Liver (tissue), 9 donors: ENCODE results near the gene DISC1. TPM values are rescaled to one million over a fixed set of nuclear protein-coding genes. Genes with fewer than 3 reads are reported as not detected.

ENCODE experiments used
- DNase-seq: peaks from one replicate; pipeline ENCODE4 v3.0.0-alpha.2; 2017; ENCODE audit warnings: low spot score
- H3K27ac ChIP-seq, 2 donors: one replicate each; pipeline ENCODE4 v1.7.0; 2013; ENCODE audit warnings: inconsistent platforms in 2 of 2, low read length in 2 of 2, control low read depth in 1 of 2, low read depth in 1 of 2, mild to moderate bottlenecking in 1 of 2
- H3K27me3 ChIP-seq, 4 donors: one replicate each; pipeline versions ENCODE4 v1.6.1 to v1.7.0; 2013; ENCODE audit warnings: low read length in 3 of 4, inconsistent platforms in 1 of 4, mild to moderate bottlenecking in 1 of 4, moderate library complexity in 1 of 4; ENCODE audit not compliant: control insufficient read depth in 4 of 4, insufficient read depth in 4 of 4
- H3K36me3 ChIP-seq, 4 donors: one replicate each; pipeline versions ENCODE4 v1.6.1 to v1.7.0; 2013; ENCODE audit warnings: low read length in 3 of 4, mild to moderate bottlenecking in 3 of 4, low read depth in 1 of 4, moderate library complexity in 1 of 4; ENCODE audit not compliant: control insufficient read depth in 4 of 4, insufficient read depth in 3 of 4
- H3K4me1 ChIP-seq, 4 donors: one replicate each; pipeline versions ENCODE4 v1.6.1 to v1.7.0; 2013; ENCODE audit warnings: low read length in 3 of 4, mild to moderate bottlenecking in 3 of 4, moderate library complexity in 1 of 4; ENCODE audit not compliant: control insufficient read depth in 4 of 4, insufficient read depth in 4 of 4
- H3K4me3 ChIP-seq, 3 donors: one replicate each; pipeline versions ENCODE4 v1.6.1 to v1.7.0; 2013; ENCODE audit warnings: low read length in 3 of 3, control low read depth in 1 of 3, low read depth in 1 of 3, mild to moderate bottlenecking in 1 of 3
- H3K9ac ChIP-seq, 2 donors: one replicate each; pipeline ENCODE4 v1.7.0; 2013; ENCODE audit warnings: low read length in 2 of 2, mild to moderate bottlenecking in 2 of 2, moderate library complexity in 2 of 2, control low read depth in 1 of 2, low read depth in 1 of 2
- H3K9me3 ChIP-seq, 4 donors: one replicate each; pipeline versions ENCODE4 v1.6.1 to v1.7.0; 2013; ENCODE audit warnings: low read length in 3 of 4; ENCODE audit not compliant: control insufficient read depth in 4 of 4
- EGR1 ChIP-seq, 2 donors: IDR thresholded peaks; 2 replicates each; pipeline ENCODE4 v1.6.1; 2016 to 2018; ENCODE audit warnings: antibody characterized with exemption in 2 of 2, low read depth in 2 of 2
- FOXA1 ChIP-seq: IDR thresholded peaks from 2 replicates; pipeline ENCODE4 v1.6.1; 2016; ENCODE audit warnings: antibody characterized with exemption
- FOXA2 ChIP-seq: IDR thresholded peaks from 2 replicates; pipeline ENCODE4 v1.6.1; 2016; ENCODE audit warnings: antibody characterized with exemption
- GABPA ChIP-seq, 2 donors: IDR thresholded peaks in 1 of 2; conservative IDR thresholded peaks in 1 of 2; 2 replicates each; pipeline ENCODE4 v1.6.1; 2016; ENCODE audit warnings: antibody characterized with exemption in 2 of 2, mild to moderate bottlenecking in 1 of 2, moderate library complexity in 1 of 2
- HNF4A ChIP-seq, 2 donors: conservative IDR thresholded peaks; 2 replicates each; pipeline ENCODE4 v1.6.1; 2016; ENCODE audit warnings: antibody characterized with exemption in 2 of 2, mild to moderate bottlenecking in 2 of 2
- HNF4G ChIP-seq: IDR thresholded peaks from 2 replicates; pipeline ENCODE4 v1.6.1; 2016; ENCODE audit warnings: antibody characterized with exemption
- JUND ChIP-seq, 2 donors: IDR thresholded peaks; 2 replicates each; pipeline ENCODE4 v1.6.1; 2016; ENCODE audit warnings: antibody characterized with exemption in 2 of 2
- NR2F2 ChIP-seq: IDR thresholded peaks from 2 replicates; pipeline ENCODE4 v1.6.1; 2016; ENCODE audit warnings: antibody characterized with exemption
- RXRA ChIP-seq, 2 donors: IDR thresholded peaks; 2 replicates each; pipeline ENCODE4 v1.6.1; 2017 to 2018; ENCODE audit warnings: antibody characterized with exemption in 2 of 2, mild to moderate bottlenecking in 1 of 2
- SP1 ChIP-seq: IDR thresholded peaks from 2 replicates; pipeline ENCODE4 v1.6.1; 2018; ENCODE audit warnings: antibody characterized with exemption, mild to moderate bottlenecking
- TAF1 ChIP-seq: conservative IDR thresholded peaks from 2 replicates; pipeline ENCODE4 v1.6.1; 2016; ENCODE audit warnings: antibody characterized with exemption, mild to moderate bottlenecking
- YY1 ChIP-seq: IDR thresholded peaks from 2 replicates; pipeline ENCODE4 v1.6.1; 2016; ENCODE audit warnings: antibody characterized with exemption, mild to moderate bottlenecking
- WGBS: extraction: QIAGEN DNeasy Blood & Tissue Kit; methylation state at CpG from one replicate; pipeline ENCODE4 v1.1.7; 2013; 5-methylcytosine and 5-hydroxymethylcytosine counted together
- polyA plus RNA-seq, 2 donors: library from polyadenylated mRNA; stranded (reverse) in 1 of 2; unstranded in 1 of 2; fragments of 200-250 nt in 1 of 2; fragments of >200 nt in 1 of 2; fragmentation: Nextera tagmentation in 1 of 2; extraction: Ambion mirVana in 1 of 2; gene quantifications; one replicate each; pipeline versions ENCODE4 v1.2.1 to v1.2.3, GENCODE V29; 2013 to 2015
- total RNA-seq, 2 donors: library from RNA; depleted of rRNA; stranded (reverse); fragments of >200 nt; gene quantifications; one replicate each; pipeline ENCODE4 v1.2.3, GENCODE V29; 2014
- TF ChIP-seq, protein P1 (sequence below): IDR thresholded peaks from 2 replicates; pipeline ENCODE4 v1.6.1; 2016; ENCODE audit warnings: antibody characterized with exemption, mild to moderate bottlenecking
- TF ChIP-seq, protein P2 (sequence below): IDR thresholded peaks from 2 replicates; pipeline ENCODE4 v1.6.1; 2016; ENCODE audit warnings: antibody characterized with exemption
- TF ChIP-seq, protein P3 (sequence below): IDR thresholded peaks from 2 replicates; pipeline ENCODE4 v1.6.1; 2016; ENCODE audit warnings: antibody characterized with exemption
- TF ChIP-seq, protein P4 (sequence below): fragments of 150-350 bp; IDR thresholded peaks from 2 replicates; pipeline ENCODE4 v1.5.1; 2017; ENCODE audit warnings: improper control_type of control experiment, low read depth, low read length; ENCODE audit not compliant: missing input control
- TF ChIP-seq, protein P5 (sequence below): IDR thresholded peaks from 2 replicates; pipeline ENCODE4 v1.6.1; 2016; ENCODE audit warnings: antibody characterized with exemption
- donor health status: healthy.
- donor health status: healthy.
- donor health status: healthy.
- donor health status: healthy.
- donor health status: healthy.

Gene DISC1
- total and polyA plus RNA-seq, 4 donors = 0.45 to 6.3 (median 2.3) TPM

DNA sequence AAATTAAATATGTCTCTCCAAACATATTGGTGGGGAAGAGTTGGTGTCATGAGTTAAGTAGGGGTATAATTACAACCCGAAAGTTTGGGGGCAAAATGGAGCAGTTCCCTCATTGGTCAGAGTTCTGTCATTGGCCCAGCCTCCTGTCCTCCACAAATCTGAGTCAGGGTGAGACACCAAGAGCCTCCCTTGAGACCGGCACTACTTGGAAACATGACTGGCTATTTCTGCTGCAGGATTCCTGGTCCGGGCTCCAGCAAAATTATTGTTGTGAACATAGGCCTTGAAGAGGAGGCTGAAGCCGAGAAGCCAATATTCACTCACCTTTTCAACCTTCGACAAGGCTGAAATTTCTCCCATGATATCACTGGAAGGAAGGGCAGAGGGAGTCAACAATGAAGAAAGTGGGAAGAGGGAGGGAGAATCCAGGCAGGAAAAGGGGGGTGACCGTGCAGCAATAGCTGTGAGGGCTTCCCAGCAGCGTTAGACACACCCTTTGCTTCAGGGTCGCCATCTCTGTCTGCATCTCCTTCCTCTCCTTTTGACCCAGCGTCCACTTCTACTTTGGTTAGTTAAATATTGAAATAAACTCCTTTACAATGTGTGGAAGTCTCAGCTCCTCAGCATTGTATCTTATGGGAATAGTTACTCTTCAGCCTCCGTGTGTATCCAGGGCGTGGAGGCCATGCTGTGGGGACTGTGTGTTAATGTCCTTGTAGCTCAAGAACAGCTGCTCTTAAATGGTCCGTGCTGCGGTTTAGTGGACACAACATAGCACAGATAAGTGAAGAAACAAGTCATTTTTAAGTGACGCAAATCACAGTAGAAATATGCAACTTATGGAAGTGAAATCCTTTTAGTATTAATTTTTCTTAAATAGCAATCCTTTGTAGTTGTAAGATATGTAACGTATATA, 307.4 kb downstream of the DISC1 start (continued):
- TF ChIP-seq, protein P1, sequence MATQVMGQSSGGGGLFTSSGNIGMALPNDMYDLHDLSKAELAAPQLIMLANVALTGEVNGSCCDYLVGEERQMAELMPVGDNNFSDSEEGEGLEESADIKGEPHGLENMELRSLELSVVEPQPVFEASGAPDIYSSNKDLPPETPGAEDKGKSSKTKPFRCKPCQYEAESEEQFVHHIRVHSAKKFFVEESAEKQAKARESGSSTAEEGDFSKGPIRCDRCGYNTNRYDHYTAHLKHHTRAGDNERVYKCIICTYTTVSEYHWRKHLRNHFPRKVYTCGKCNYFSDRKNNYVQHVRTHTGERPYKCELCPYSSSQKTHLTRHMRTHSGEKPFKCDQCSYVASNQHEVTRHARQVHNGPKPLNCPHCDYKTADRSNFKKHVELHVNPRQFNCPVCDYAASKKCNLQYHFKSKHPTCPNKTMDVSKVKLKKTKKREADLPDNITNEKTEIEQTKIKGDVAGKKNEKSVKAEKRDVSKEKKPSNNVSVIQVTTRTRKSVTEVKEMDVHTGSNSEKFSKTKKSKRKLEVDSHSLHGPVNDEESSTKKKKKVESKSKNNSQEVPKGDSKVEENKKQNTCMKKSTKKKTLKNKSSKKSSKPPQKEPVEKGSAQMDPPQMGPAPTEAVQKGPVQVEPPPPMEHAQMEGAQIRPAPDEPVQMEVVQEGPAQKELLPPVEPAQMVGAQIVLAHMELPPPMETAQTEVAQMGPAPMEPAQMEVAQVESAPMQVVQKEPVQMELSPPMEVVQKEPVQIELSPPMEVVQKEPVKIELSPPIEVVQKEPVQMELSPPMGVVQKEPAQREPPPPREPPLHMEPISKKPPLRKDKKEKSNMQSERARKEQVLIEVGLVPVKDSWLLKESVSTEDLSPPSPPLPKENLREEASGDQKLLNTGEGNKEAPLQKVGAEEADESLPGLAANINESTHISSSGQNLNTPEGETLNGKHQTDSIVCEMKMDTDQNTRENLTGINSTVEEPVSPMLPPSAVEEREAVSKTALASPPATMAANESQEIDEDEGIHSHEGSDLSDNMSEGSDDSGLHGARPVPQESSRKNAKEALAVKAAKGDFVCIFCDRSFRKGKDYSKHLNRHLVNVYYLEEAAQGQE = no peak
- TF ChIP-seq YY1 (no peak), NR2F2 (no peak), EGR1 (IDR thresholded peaks at IDR 0.05; ENCODE audit: low read depth in 2 of 2) (no peak), FOXA2 (no peak)

DNA sequence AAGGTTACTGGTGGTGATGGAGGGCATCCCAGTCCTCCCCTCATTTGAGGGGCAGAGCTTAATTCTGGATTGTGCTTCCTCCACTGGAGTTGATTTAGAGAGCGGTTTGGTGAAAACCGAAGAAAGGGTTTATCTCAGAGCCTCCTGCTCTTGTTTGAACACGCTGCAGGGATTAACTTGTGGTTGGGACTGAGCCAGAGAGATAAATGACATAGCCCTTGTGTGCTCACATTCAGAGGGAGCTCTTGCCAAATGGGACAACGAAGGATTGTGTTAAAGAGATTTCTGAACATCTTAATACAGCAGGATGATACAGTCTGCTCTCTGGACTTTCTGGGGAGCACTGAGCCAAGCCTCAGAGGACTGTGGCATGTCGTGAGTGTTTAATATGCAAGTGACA, 308.2 kb downstream of the DISC1 start:
- H3K27ac ChIP-seq = no peak overlapping the region
- H3K4me3 ChIP-seq = no peak overlapping the region
- no peak for DNase-seq
- peaks cover 0 to 9% (median 5%) of the 10 kb centered on the region in 4 donors for H3K9me3 ChIP-seq
- peaks cover 0 to 2% (median 0%) of the 10 kb centered on the region in 4 donors for H3K27me3 ChIP-seq
- H3K4me1 ChIP-seq = no peaks in the 10 kb centered on the region
- H3K36me3 ChIP-seq = no peaks in the 10 kb centered on the region
- TF ChIP-seq, protein P2, sequence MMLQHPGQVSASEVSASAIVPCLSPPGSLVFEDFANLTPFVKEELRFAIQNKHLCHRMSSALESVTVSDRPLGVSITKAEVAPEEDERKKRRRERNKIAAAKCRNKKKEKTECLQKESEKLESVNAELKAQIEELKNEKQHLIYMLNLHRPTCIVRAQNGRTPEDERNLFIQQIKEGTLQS = no peak
- 17% methylated on average over 5 of the region's 5 CpGs for WGBS
- no peak overlapping the region for H3K9ac ChIP-seq

DNA sequence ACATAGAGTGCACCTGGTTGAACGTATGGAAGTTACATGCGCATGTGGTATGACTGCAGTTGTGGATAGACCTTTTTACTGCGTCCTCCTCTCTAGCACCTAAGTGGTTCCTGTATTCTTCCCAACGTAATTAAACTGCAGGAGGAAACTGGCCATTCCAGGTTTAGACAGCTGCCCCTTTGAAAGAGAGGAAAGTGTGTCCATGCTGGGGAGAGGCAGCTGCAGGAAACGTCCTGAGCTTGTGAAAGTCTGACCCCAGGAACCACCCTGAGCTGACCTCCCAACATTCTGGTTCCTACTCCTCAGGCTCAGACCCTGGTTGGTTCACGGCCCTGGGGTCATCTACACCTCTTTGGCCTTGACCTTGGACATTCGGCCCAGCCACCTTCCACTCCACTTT, 309.3 kb downstream of the DISC1 start:
- Histone ChIP-seq H3K4me1 (no peaks in the 10 kb centered on the region), H3K27me3 (peaks cover 0 to 2% (median 0%) of the 10 kb centered on the region in 4 donors), H3K36me3 (no peaks in the 10 kb centered on the region), H3K9ac (no peak overlapping the region), H3K27ac (no peak overlapping the region), H3K4me3 (no peak overlapping the region), H3K9me3 (peaks cover 0 to 9% (median 5%) of the 10 kb centered on the region in 4 donors)
- WGBS = 50% methylated on average over 7 of the region's 7 CpGs
- no peak for DNase-seq
- TF ChIP-seq HNF4A (conservative IDR thresholded peaks at IDR 0.05) = no peak
- no peak for TF ChIP-seq HNF4G
- no peak for TF ChIP-seq FOXA2
- TF ChIP-seq EGR1 (IDR thresholded peaks at IDR 0.05; ENCODE audit: low read depth in 2 of 2) = no peak
- TF ChIP-seq, protein P1 = no peak
- TF ChIP-seq GABPA (IDR thresholded peaks at IDR 0.05 in 1 of 2, conservative IDR thresholded peaks at IDR 0.05 in 1 of 2) = no peak
- TF ChIP-seq, protein P3, sequence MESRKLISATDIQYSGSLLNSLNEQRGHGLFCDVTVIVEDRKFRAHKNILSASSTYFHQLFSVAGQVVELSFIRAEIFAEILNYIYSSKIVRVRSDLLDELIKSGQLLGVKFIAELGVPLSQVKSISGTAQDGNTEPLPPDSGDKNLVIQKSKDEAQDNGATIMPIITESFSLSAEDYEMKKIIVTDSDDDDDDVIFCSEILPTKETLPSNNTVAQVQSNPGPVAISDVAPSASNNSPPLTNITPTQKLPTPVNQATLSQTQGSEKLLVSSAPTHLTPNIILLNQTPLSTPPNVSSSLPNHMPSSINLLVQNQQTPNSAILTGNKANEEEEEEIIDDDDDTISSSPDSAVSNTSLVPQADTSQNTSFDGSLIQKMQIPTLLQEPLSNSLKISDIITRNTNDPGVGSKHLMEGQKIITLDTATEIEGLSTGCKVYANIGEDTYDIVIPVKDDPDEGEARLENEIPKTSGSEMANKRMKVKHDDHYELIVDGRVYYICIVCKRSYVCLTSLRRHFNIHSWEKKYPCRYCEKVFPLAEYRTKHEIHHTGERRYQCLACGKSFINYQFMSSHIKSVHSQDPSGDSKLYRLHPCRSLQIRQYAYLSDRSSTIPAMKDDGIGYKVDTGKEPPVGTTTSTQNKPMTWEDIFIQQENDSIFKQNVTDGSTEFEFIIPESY = no peak
- no peak for TF ChIP-seq TAF1
- no peak for TF ChIP-seq SP1
- TF ChIP-seq JUND (IDR thresholded peaks at IDR 0.05) = no peak
- TF ChIP-seq, protein P4, sequence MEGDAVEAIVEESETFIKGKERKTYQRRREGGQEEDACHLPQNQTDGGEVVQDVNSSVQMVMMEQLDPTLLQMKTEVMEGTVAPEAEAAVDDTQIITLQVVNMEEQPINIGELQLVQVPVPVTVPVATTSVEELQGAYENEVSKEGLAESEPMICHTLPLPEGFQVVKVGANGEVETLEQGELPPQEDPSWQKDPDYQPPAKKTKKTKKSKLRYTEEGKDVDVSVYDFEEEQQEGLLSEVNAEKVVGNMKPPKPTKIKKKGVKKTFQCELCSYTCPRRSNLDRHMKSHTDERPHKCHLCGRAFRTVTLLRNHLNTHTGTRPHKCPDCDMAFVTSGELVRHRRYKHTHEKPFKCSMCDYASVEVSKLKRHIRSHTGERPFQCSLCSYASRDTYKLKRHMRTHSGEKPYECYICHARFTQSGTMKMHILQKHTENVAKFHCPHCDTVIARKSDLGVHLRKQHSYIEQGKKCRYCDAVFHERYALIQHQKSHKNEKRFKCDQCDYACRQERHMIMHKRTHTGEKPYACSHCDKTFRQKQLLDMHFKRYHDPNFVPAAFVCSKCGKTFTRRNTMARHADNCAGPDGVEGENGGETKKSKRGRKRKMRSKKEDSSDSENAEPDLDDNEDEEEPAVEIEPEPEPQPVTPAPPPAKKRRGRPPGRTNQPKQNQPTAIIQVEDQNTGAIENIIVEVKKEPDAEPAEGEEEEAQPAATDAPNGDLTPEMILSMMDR = no peak
- TF ChIP-seq YY1 = no peak
- TF ChIP-seq FOXA1 = no peak
- TF ChIP-seq, protein P5, sequence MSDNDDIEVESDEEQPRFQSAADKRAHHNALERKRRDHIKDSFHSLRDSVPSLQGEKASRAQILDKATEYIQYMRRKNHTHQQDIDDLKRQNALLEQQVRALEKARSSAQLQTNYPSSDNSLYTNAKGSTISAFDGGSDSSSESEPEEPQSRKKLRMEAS = no peak
- TF ChIP-seq, protein P2 = no peak
- no peak for TF ChIP-seq NR2F2
- no peak for TF ChIP-seq RXRA (IDR thresholded peaks at IDR 0.05)
